Spleen (tissue), 11 donors: ENCODE measurements around the gene CBFA2T2. TPM values are rescaled to one million over a fixed set of nuclear protein-coding genes. Genes with fewer than 3 reads are reported as not detected.

ENCODE experiments used
- DNase-seq: peaks from one replicate; pipeline ENCODE4 v3.0.0-alpha.2; 2020
- H3K27ac ChIP-seq, 8 donors: fragments of 200-600 bp; sonication (generic) in 7 of 8; 1 replicate in 4 of 8; 2 replicates in 4 of 8; pipeline versions ENCODE4 v1.5.0 to v1.8.0; 2016 to 2021; ENCODE audit warnings: inconsistent platforms in 4 of 8, mild to moderate bottlenecking in 4 of 8, moderate library complexity in 1 of 8
- H3K27me3 ChIP-seq, 7 donors: fragments of 200-600 bp; sonication (generic) in 6 of 7; replicated peaks in 1 of 7; 1 replicate in 4 of 7; 2 replicates in 3 of 7; pipeline versions ENCODE4 v1.5.0 to v1.8.0; 2016 to 2021; ENCODE audit warnings: inconsistent platforms in 3 of 7, mild to moderate bottlenecking in 1 of 7
- H3K36me3 ChIP-seq, 6 donors: fragments of 200-600 bp; sonication (generic) in 5 of 6; 1 replicate in 4 of 6; 2 replicates in 2 of 6; pipeline versions ENCODE4 v1.5.0 to v1.8.0; 2016 to 2021; ENCODE audit warnings: inconsistent platforms in 2 of 6
- H3K4me1 ChIP-seq, 6 donors: fragments of 200-600 bp; sonication (generic) in 5 of 6; 1 replicate in 3 of 6; 2 replicates in 3 of 6; pipeline versions ENCODE4 v1.5.0 to v1.8.0; 2016 to 2021; ENCODE audit warnings: inconsistent platforms in 3 of 6
- H3K4me3 ChIP-seq, 8 donors: fragments of 200-600 bp; sonication (generic) in 7 of 8; 1 replicate in 4 of 8; 2 replicates in 4 of 8; pipeline versions ENCODE4 v1.5.0 to v1.8.0; 2016 to 2021; ENCODE audit warnings: inconsistent platforms in 4 of 8, mild to moderate bottlenecking in 4 of 8, moderate library complexity in 2 of 8
- H3K9me3 ChIP-seq, 8 donors: fragments of 200-600 bp; sonication (generic) in 7 of 8; 1 replicate in 4 of 8; 2 replicates in 4 of 8; pipeline versions ENCODE4 v1.5.0 to v1.8.0; 2016 to 2021; ENCODE audit warnings: inconsistent platforms in 4 of 8
- POLR2A ChIP-seq, 3 donors: fragments of 450-650 bp; IDR thresholded peaks; one replicate each; pipeline ENCODE4 v1.5.1; 2017; ENCODE audit warnings: antibody characterized with exemption in 3 of 3, mild to moderate bottlenecking in 1 of 3
- POLR2AphosphoS5 ChIP-seq, 3 donors: sonication (generic); formaldehyde crosslinking; IDR thresholded peaks; one replicate each; pipeline ENCODE4 v1.5.1; 2017; ENCODE audit warnings: antibody characterized with exemption in 3 of 3
- WGBS, 5 donors: extraction: QIAGEN DNeasy Blood & Tissue Kit in 3 of 5; methylation state at CpG; one replicate each; pipeline versions ENCODE4 v1.1.5 to v1.1.7; 2013 to 2018; 5-methylcytosine and 5-hydroxymethylcytosine counted together
- intact Hi-C: fragments of 100-400 bp; cut with DNase I; formaldehyde crosslinking; loops from one replicate; pipeline ENCODE4 v1.15.0; 2023; ENCODE audit warnings: low total_unique reads
- polyA plus RNA-seq, 3 donors: library from polyadenylated mRNA; stranded (reverse); fragments of 200-250 nt; gene quantifications; one replicate each; pipeline ENCODE4 v1.2.1, GENCODE V29; 2013
- total RNA-seq, 7 donors: library from RNA; depleted of rRNA in 3 of 7; stranded (reverse); fragments of >200 nt in 3 of 7; fragmentation: NEBNext Ultra II Directional in 4 of 7; extraction: Animal tissue kit (Norgen Biotek cat#: 25700) in 4 of 7; gene quantifications; one replicate each; pipeline versions ENCODE4 v1.1.0 to v1.2.1, GENCODE V29; 2016 to 2021
- TF ChIP-seq, protein P1 (sequence below), 11 experiments: fragments of 200-600 bp in 7 of 11; fragments of 450-650 bp in 4 of 11; sonication (generic) in 4 of 11; IDR thresholded peaks in 8 of 11; conservative IDR thresholded peaks in 3 of 11; 1 replicate in 7 of 11; 2 replicates in 4 of 11; pipeline versions ENCODE4 v1.4.0 to v1.8.0; 2016 to 2021; ENCODE audit warnings: antibody characterized with exemption in 11 of 11, inconsistent platforms in 4 of 11, mild to moderate bottlenecking in 1 of 11
- donor health status: healthy with polysubstance abuse.
- donor health status: DM: no; HTN: no; CAD: no; lungs with moderate emphysema.
- donor health status: DM: no; HTN: no; CAD: no.
- donor health status: Bipolar disorder and iron deficiency.
- donor health status: healthy.
- donor health status: DM: no; HTN: no; CAD: no.
- donor health status: DM: yes; HTN: yes; CAD: no.

Gene CBFA2T2
- total and polyA plus RNA-seq, 10 donors = 3.3 to 25.4 (median 17.8) TPM

GRCh38 chr20:33668466-33669155, 178.7 kb downstream of the CBFA2T2 start:
- 91 to 95% (median 93%) methylated on average over 13 of the region's 13 CpGs for WGBS, 5 donors
- H3K36me3 ChIP-seq = peaks cover 0 to 33% (median 0%) of the 10 kb centered on the region in 6 donors
- no peak for DNase-seq
- no peaks in the 10 kb centered on the region for H3K27me3 ChIP-seq
- H3K4me3 ChIP-seq = peak overlapping the region in 2 of 8 donors; percentile 78 to 89
- peak overlapping the region in 4 of 8 donors; percentile 87 to 94 (median 90) for H3K27ac ChIP-seq
- TF ChIP-seq, protein P1, sequence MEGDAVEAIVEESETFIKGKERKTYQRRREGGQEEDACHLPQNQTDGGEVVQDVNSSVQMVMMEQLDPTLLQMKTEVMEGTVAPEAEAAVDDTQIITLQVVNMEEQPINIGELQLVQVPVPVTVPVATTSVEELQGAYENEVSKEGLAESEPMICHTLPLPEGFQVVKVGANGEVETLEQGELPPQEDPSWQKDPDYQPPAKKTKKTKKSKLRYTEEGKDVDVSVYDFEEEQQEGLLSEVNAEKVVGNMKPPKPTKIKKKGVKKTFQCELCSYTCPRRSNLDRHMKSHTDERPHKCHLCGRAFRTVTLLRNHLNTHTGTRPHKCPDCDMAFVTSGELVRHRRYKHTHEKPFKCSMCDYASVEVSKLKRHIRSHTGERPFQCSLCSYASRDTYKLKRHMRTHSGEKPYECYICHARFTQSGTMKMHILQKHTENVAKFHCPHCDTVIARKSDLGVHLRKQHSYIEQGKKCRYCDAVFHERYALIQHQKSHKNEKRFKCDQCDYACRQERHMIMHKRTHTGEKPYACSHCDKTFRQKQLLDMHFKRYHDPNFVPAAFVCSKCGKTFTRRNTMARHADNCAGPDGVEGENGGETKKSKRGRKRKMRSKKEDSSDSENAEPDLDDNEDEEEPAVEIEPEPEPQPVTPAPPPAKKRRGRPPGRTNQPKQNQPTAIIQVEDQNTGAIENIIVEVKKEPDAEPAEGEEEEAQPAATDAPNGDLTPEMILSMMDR (IDR thresholded peaks at IDR 0.05 in 8 of 11, conservative IDR thresholded peaks at IDR 0.05 in 3 of 11) = no peak
- TF ChIP-seq POLR2AphosphoS5 (IDR thresholded peaks at IDR 0.05) = no peak
- intact Hi-C loops = no loop called here
- peaks cover 10 to 71% (median 50%) of the 10 kb centered on the region in 6 donors for H3K4me1 ChIP-seq
- no peaks in the 10 kb centered on the region for H3K9me3 ChIP-seq

DNA sequence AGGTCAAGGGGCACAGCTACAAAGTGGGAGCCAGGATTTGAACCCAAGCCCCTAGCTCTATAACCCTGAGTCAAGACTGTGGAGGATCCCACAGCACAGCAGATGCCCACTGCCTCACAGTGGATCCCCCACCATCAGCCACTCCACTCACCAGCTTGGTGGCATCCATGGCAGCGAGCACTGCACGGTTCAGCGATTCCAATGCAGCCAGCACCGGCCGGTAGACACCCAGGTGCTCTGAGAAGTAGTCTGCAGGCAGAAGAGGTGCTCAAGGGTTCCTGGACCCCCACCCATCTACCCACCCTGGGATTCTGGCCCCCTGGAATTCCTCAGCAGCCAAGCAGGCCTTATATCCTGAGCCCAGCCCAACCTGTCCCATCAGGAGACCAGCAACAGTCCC, 179.3 kb downstream of the CBFA2T2 start:
- WGBS, 5 donors = 83 to 91% (median 90%) methylated on average over 4 to 5 of the region's 5 CpGs

GRCh38 chr20:33669873-33670640, 180.2 kb downstream of the CBFA2T2 start:
- 86 to 95% (median 92%) methylated on average over 13 of the region's 13 CpGs for WGBS, 5 donors
- Histone ChIP-seq H3K27ac (no peak overlapping the region), H3K27me3 (no peaks in the 10 kb centered on the region), H3K36me3 (peaks cover 0 to 33% (median 0%) of the 10 kb centered on the region in 6 donors), H3K9me3 (no peaks in the 10 kb centered on the region), H3K4me1 (peaks cover 14 to 68% (median 49%) of the 10 kb centered on the region in 6 donors), H3K4me3 (no peak overlapping the region)
- intact Hi-C loops = no loop called here
- no peak for TF ChIP-seq POLR2AphosphoS5 (IDR thresholded peaks at IDR 0.05)
- no peak for TF ChIP-seq POLR2A (IDR thresholded peaks at IDR 0.05)
- TF ChIP-seq, protein P1 (IDR thresholded peaks at IDR 0.05 in 8 of 11, conservative IDR thresholded peaks at IDR 0.05 in 3 of 11) = no peak
- no peak for DNase-seq

More for the DNA sequence above, 179.3 kb downstream of the CBFA2T2 start:
- Histone ChIP-seq H3K9me3 (no peaks in the 10 kb centered on the region), H3K36me3 (peaks cover 0 to 33% (median 0%) of the 10 kb centered on the region in 6 donors), H3K4me3 (no peak overlapping the region), H3K27ac (no peak overlapping the region), H3K27me3 (no peaks in the 10 kb centered on the region), H3K4me1 (peaks cover 12 to 70% (median 49%) of the 10 kb centered on the region in 6 donors)
- DNase-seq = no peak
- TF ChIP-seq POLR2A (IDR thresholded peaks at IDR 0.05) (no peak), POLR2AphosphoS5 (IDR thresholded peaks at IDR 0.05) (no peak)
- TF ChIP-seq, protein P1 (IDR thresholded peaks at IDR 0.05 in 8 of 11, conservative IDR thresholded peaks at IDR 0.05 in 3 of 11) = no peak
- intact Hi-C loops = no loop called here
